ENCODE results near the gene RERE.
A peak's percentile ranks its signal among the peaks of the same experiment; 100 is the strongest.

Gene RERE

DNA sequence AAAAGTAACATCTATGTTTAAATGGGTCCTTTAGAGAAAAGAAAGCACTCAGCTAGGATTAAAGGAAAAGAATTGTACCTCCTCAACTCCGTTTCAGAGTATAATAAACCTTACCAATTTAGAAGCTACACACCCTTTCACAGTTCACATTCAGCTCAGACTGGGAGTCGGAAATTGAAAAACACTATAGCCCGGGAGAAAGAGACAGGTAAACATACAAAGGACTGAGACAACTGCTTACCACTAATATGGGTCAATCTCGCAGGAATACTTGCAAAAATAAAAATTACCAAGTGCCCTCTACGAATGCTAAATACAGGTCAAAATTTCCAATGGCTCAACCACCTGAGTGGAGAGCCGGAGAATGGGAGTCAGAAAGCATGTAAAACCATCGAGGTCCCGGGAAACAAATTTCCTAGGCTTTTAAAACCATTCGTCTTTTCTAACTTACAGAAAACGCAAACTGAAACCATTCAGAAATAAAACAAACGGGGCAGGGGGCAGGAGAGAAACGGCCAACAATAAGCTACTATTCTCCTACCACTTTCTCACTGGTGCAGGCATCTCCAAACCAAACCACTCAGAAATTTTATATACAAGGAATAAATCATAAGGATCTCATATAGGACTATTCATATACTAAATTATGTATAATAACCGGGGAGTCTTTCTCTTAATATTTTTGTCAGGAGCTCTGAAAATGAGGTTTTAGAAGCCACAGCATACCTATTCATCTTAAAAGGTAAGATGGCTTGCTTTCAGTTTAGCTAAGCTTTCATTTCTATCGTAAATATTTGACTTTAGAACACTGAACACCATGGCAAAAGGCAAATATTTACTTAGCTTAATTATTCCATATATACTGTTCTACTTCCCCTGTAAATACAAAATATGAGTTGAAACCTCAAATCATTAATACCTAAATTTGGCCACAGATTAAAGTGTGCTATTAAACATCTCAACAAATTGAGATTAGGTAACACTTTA, 136.5 kb downstream of the RERE start:
- DNase-seq: peak in 1 of 42 donors; percentile 47
- intact Hi-C loops (cut with DNase I): no loop called here

DNA sequence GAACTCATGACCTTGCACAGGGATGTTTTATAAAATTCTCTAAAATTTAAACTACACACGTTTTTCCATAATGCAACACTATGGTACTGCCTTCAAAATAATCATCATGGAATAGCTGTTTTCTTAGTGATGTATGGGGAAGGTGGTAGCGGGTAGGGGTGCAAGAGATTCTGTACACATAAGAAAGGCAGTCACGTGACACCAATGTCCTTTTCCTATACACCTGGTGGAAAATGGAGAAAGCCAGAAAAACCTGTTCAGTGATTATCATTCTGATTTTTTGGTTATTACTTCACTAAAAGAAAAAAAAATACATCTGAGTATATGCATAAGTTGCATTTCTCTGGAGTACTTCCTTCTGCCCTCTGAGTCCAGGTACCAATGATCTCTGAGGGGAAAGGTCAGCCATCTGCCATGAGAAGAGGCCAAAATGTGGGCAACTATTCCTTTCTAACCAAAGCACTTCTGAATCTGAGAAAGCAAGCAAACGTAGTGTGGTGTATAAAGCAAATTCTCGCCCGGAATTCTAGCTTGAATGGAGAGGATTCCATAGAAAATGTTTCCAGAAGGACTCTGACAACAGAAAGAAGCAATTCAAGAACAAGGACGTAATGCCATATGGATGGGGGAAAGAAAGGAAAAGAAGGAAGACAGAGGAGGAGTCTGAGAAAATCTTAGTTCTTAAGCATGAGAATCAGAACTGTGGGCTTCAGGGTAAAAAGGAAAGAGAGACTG, 137.3 kb downstream of the RERE start:
- DNase-seq: no peak
- intact Hi-C loops (cut with DNase I): loop anchor here (10.0 kb wide), 1 partner anchor 115 kb away; no protein-coding TSS in a partner anchor

DNA sequence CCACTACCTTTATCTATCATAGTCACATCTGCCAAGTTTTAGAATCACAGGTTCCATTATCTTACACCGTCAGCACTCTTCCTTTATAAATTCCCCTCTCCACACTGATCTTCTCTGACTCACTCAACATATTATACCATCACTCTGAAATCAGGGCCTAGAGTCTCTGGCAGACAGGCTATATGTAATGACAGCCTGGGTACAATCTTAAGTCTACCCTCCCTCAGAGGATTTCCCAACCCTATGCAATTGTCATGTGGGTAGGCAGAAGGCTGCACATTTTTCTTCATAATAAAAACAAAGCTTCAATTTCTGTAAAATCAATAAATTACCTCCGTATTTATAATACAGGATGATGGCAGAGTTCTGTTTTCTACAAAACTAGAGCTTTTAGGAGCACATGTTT, 138.0 kb downstream of the RERE start:
- intact Hi-C loops (cut with DNase I): loop anchor here (10.0 kb wide), 1 partner anchor 115 kb away; no protein-coding TSS in a partner anchor
- DNase-seq: no peak

DNA sequence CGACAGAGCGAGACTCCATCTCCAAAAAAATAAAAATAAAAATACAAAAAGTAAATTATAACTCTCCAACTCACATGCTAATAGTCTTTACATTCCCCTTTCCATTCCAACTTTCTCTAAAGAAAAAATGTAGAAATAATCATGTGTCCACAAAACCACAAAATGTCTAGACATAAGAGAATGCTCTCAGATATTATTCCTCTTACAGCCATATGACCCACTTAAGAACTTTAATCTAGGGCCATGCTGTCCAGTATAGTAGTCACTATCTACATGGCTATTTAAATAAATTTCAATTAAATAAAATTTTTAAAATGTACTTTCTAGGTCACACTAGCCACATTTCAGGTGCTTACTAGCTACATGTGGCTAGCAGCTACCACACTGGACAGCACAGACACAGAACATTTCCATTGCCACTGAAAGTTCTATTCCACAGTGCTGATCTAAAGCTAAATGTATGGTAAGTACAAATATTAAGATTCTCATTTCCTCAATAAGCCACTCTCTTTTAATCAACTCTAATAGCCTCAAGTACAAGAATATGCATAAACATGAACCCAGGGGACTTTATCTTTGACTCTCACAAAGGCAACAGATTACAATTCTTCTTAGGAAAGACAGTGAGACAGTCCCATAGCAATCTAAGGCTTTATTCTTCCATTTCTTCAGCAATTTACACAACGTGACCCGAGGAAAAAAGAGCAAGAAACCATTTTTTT, 138.6 kb downstream of the RERE start:
- DNase-seq: no peak
- intact Hi-C loops (cut with DNase I): loop anchor here (10.0 kb wide), 1 partner anchor 114 kb away; no protein-coding TSS in a partner anchor

DNA sequence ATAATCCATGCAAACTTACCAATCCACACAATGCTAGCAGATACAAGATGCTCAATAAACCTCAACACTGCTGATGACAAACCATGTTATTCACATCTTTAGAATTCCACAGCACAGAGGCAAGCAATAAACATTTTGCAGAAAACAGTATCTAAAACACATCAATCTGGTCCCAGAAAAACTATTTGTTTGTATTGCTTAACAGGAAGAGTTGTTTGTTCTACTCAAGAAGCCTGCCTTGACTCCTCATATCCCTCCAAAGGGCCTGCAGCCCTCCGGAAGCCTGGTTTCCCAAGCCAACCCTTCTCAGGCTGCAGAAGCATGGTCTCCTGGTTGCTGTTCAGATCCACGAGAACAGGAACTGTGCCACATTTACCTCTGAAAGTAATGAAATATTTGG, 139.7 kb downstream of the RERE start:
- no peak for DNase-seq
- intact Hi-C loops (cut with DNase I): loop anchor here (10.0 kb wide), 1 partner anchor 113 kb away; no protein-coding TSS in a partner anchor

DNA sequence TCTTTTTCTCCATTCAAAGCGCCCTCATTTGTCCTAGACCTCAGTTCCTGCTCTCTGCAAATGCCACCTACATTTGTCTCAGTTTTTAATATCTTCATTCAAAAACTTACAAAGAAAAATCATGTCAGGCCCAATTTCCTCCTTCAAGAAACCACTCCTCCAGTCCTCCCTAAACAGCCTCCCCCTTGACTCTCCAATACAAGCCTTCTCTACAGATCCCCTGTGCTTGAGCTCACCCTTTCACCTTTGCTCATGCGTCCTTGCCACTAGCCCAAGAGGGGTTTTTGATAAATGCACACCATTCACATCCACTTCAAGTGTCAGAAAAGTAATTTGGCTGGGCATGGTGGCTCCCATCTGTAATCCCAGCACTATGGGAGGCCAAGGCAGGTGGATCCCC, 140.6 kb downstream of the RERE start:
- intact Hi-C loops (cut with DNase I): loop anchor here (10.0 kb wide), 1 partner anchor 112 kb away; no protein-coding TSS in a partner anchor
- DNase-seq: no peak

DNA sequence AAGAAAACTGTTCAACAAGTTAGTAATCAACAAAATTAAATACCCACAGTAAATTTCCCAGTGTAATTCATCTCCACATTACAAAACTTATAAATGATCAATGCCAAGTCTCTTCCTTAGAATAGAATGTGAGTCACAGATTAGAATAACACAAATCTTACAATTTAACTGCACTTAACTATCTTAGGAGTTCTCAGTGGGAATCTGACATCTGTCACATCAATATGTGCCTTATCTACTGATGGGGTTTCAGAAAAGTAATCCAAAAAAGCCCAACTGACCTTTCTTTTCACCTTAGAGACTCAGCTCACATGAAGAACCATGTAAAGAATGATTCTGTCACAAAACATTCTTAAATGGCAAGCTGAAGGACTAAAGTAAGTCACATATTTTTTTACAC, 141.4 kb downstream of the RERE start:
- DNase-seq: no peak
- intact Hi-C loops (cut with DNase I): loop anchor here (10.0 kb wide), 1 partner anchor 111 kb away; no protein-coding TSS in a partner anchor

DNA sequence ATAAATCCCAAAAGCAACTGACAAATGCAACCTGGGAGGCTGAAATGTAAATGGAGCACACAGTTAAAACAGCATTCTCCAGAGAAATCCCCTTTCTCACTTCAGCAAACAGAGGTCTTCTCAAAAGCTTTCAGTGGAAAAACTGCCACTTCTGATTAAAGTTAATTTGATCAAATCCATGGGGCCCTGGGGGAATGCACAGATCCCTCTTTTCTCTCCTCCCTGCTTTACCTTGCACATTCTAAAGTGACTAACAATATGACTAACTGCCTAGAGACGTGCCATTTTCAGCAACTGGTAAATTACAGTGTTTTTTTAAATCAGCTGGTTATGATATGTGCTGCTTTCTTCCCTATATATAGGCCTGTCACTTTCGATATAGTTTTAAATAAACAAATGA, 142.5 kb downstream of the RERE start:
- DNase-seq: no peak
- intact Hi-C loops (cut with DNase I): loop anchor here (10.0 kb wide), 1 partner anchor 110 kb away; no protein-coding TSS in a partner anchor

DNA sequence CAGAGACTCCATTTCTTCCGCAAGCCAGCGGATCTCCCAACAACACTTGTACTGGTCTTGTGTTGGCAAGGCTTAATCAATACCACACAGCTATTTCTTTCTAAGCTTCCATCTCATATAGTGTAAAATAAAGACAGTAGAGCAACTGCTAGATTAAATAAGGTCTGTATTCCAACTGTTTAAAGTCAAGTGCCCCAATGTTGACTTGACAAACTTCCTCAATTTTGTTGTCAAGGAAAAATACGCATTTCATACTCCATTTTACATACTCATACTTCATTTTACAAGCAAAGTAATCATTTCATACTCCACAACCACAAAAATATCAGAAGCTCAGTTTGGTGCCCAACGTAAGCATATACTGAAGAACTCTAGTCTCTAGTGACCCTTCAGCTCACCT, 143.0 kb downstream of the RERE start:
- no peak for DNase-seq
- intact Hi-C loops (cut with DNase I): loop anchor here (10.0 kb wide), 1 partner anchor 110 kb away; no protein-coding TSS in a partner anchor

DNA sequence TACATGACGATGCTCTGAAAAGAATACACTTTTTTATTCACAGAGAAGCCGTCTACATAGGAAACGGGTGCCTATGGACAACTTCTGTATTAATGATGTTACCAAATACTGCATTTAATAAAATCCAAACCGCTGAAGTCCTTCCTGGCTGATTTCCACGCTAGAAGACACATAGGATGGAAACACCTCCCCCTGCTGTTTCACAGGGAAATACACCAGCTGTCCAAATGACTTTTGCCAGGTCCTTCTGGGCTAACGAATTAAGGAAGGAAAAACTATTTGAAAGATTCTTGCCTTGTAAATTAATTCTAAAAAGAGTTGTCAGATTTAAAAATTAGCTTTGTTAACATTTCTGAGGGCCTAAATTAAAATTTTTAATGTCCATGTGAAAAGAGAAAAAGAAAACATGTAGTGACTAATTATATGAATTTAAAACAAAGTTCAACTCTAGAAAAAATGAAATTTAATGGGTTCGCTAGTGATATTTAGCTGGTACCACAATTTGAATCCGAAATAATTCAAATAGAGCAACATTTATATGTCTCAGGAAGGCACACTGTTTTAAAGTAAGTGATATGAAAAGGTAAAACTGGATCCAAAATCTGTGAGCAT, 146.0 kb downstream of the RERE start:
- peak in 26 of 42 donors; percentile 18 to 79 (median 44) for DNase-seq
- intact Hi-C loops (cut with DNase I): loop anchor here (10.0 kb wide), 1 partner anchor 107 kb away; no protein-coding TSS in a partner anchor

DNA sequence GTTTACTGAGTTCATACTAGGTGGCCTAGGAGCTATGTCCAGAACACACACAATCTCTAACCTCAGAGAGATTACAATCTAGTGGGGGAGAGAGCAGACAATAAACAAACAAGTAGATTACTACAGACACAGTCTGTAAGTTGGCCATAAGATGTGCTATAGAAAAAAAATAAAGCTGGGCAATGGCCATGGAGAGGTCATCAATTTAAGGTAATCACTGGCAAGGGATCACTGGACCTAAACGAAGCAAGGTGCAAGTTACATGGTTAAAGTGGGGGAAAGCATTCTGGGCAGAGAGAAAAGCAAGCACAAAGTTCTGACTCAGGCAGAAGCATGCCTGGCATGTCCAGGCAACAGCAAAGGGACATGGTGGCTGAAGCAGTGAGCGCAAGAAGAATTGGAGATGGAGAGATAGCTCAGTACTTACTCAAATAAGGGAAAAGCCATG, 147.0 kb downstream of the RERE start:
- DNase-seq: no peak
- intact Hi-C loops (cut with DNase I): loop anchor here (10.0 kb wide), 1 partner anchor 106 kb away; no protein-coding TSS in a partner anchor

DNA sequence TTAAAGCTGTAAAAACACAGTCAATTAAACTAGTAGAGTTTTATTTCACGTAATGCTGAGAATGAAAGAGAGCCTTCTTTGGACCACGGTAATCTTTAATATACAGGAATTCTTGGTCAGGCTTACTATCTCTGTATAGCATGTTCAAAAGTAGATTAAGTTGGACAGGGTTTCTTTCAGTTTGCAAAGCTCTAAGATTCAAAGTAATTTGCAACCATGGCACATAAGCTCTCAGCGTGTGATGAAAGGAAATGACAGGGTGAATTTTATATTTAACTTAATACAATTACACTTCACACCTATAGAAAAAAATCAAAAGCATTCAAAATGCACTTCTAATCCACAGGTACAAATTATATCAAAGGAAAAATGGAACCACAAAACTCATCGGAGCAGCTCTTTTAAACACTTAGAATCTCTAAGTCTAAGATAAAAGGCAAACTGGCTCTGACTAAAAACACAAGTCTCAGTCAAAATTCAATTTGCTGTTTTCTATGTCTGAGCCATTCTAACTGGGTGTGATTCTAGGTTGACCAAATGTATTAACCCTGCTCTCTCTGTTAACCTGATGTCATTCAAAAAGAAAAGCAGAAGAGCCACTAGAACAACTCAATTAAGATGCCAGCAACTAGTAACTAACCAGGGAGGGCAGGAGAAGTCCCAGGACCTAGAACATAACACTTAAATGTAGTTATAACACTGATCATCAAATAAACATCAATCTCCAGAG, 147.7 kb downstream of the RERE start:
- intact Hi-C loops (cut with DNase I): loop anchor here (10.0 kb wide), 2 partner anchors 55 to 105 kb away; no protein-coding TSS in a partner anchor

DNA sequence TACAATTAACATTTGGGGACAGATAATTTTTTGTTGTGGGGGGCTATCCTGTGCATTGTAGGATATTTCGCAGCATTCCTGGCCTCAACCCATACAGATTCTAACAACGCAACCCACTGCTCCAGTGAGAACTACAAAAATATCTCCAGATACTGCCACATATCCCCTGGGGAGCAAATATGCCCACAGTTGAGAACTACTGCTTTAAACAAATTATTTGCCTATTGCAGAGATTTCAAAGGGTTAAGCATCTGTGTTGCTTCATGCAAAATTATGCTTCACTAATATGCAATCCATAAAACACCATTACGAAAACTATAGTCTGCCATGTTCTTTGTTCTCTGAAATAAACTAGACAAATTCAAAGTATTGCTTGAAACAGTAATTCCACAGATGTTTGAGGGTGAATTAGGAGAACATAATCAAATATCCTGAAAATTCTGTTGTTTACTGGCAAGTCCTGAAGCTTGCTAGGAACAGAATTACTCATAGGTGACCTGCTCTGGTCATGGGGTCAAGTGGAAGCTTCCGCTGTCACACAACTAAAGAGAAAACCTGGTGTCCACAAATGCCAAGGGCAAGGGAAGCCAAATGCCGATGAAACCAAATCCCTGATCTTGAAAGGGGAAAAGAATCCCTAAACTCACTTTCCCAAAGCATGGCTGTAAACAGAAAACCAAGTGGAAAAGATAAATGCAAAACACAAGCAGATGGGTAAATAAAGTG, 149.4 kb downstream of the RERE start:
- intact Hi-C loops (cut with DNase I): loop anchor here (10.0 kb wide), 1 partner anchor 57 kb away; no protein-coding TSS in a partner anchor
- DNase-seq: no peak

More for the DNA sequence above, 147.7 kb downstream of the RERE start:
- DNase-seq: no peak

DNA sequence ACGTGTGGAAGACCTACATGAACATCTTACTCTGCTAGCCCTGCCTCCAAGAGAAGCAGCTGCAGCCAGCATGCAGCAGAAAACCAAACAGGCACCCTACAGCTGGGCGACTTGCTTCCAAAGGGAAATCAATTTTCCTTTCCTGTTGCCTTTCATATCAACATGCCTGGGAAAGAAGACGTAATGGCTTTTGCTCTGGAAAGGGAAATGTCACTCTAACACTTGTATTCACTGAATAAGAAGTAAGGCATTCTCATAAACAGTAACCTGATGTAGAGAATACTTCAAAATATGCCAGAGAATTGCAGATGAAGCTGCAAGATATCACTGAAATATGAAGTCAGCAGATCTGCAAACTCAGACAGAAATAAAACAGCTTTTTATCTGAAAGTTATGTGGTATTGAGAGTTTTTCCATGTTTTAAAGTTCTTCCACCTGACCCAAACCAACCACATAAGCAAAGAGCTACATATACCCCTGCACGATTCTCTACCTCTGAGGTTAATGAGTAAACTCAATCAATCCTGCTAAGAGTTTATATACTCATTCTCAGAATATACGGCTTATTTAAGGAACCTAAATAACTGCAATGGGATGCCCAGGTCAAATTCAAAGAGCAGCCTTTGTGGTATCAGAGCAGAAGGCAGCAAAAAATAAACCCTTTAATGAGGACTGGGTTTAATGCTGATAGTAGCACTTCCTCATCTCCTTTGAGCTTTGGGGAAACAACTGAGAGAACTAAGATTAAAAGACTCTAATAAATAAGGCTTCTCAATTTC, 150.9 kb downstream of the RERE start:
- DNase-seq: no peak
- intact Hi-C loops (cut with DNase I): loop anchor here (10.0 kb wide), 1 partner anchor 58 kb away; no protein-coding TSS in a partner anchor

DNA sequence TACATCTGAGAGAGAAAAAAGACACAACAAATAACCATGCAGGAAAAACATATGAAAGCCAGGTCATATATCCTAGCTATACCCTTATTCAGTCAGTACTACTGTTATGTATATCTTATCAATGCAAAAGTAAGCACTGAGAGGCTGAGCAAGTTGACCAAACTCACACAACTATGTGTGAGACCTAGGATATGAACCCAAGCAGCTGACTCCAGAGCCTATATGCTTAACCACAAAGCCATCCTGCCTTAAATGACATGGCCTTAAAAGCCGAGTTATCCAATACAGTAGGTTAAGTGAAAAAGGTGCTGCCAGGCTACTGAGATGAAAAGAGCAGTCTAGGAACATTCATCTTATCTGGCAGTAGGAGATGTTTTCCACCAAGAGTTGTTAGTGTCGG, 151.6 kb downstream of the RERE start:
- intact Hi-C loops (cut with DNase I): loop anchor here (10.0 kb wide), 1 partner anchor 59 kb away; no protein-coding TSS in a partner anchor
- no peak for DNase-seq

DNA sequence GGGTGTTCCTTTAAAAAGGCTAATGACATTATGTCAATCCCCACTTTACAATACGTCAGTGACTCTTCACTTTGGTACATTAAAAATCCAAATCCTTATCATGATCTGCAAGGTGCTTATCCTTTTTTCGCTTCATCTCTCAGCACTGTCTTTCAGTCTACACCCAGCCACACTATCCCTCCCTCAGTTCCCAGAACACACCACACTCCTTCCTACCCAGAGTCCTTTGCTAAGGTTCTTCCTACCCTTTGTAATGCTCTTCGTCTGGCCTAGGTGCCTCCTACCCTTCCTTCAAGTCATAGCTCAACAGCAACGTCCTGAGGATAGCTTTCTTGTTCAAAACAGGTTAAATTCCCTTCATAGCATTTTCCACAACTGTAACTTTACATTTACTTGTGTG, 152.6 kb downstream of the RERE start:
- intact Hi-C loops (cut with DNase I): loop anchor here (10.0 kb wide), 1 partner anchor 60 kb away; no protein-coding TSS in a partner anchor
- DNase-seq: no peak

Data from head of caudate nucleus (tissue), 42 donors.